Neural cell (in vitro differentiated cells): ENCODE measurements around the gene RCN2.
"Not testable (repeated sequence)": the region's sequence is repeated elsewhere in the genome, so short reads cannot be mapped to it uniquely, and the experiment has no call there.

ENCODE experiments used
- CTCF ChIP-seq: fragments of 450-650 bp; IDR thresholded peaks from 2 replicates; pipeline ENCODE4 v1.5.1; 2014; ENCODE audit warnings: antibody characterized with exemption, mild to moderate bottlenecking, moderate library complexity; ENCODE audit not compliant: poor library complexity, severe bottlenecking
- EP300 ChIP-seq: fragments of 450-650 bp; conservative IDR thresholded peaks from 2 replicates; pipeline ENCODE4 v1.6.1; 2014; ENCODE audit warnings: antibody characterized with exemption, mild to moderate bottlenecking, moderate library complexity; ENCODE audit not compliant: poor library complexity, severe bottlenecking
- EZH2 ChIP-seq: fragments of 200-600, 300-800 bp; shearing (Covaris generic), sonication (generic); IDR thresholded peaks from 2 replicates; pipeline ENCODE4 v1.6.1; 2014; ENCODE audit warnings: antibody characterized with exemption, low read length, borderline replicate concordance, mild to moderate bottlenecking; ENCODE audit not compliant: insufficient read depth, poor library complexity, severe bottlenecking
- MXI1 ChIP-seq: fragments of 450-650 bp; conservative IDR thresholded peaks from 2 replicates; pipeline ENCODE4 v1.6.1; 2014; ENCODE audit warnings: antibody characterized with exemption, mild to moderate bottlenecking; ENCODE audit not compliant: poor library complexity, severe bottlenecking
- POLR2AphosphoS5 ChIP-seq: IDR thresholded peaks from 2 replicates; pipeline ENCODE4 v1.6.1; 2012
- RAD21 ChIP-seq: fragments of 450-650 bp; conservative IDR thresholded peaks from 2 replicates; pipeline ENCODE4 v1.6.1; 2014; ENCODE audit warnings: antibody characterized with exemption, mild to moderate bottlenecking, moderate library complexity
- SMC3 ChIP-seq: fragments of 450-650 bp; conservative IDR thresholded peaks from 2 replicates; pipeline ENCODE4 v1.6.1; 2014; ENCODE audit warnings: antibody characterized with exemption, mild to moderate bottlenecking, moderate library complexity; ENCODE audit not compliant: poor library complexity
- TAF1 ChIP-seq: IDR thresholded peaks from 2 replicates; pipeline ENCODE4 v1.6.1; 2012; ENCODE audit warnings: low read depth
- TF ChIP-seq, protein P1 (sequence below): IDR thresholded peaks from 2 replicates; pipeline ENCODE4 v1.6.1; 2012; ENCODE audit warnings: borderline replicate concordance

- TF ChIP-seq CTCF, POLR2AphosphoS5, MXI1, EP300, EZH2, RAD21, SMC3, TAF1: not testable (repeated sequence)
- TF ChIP-seq, protein P1, sequence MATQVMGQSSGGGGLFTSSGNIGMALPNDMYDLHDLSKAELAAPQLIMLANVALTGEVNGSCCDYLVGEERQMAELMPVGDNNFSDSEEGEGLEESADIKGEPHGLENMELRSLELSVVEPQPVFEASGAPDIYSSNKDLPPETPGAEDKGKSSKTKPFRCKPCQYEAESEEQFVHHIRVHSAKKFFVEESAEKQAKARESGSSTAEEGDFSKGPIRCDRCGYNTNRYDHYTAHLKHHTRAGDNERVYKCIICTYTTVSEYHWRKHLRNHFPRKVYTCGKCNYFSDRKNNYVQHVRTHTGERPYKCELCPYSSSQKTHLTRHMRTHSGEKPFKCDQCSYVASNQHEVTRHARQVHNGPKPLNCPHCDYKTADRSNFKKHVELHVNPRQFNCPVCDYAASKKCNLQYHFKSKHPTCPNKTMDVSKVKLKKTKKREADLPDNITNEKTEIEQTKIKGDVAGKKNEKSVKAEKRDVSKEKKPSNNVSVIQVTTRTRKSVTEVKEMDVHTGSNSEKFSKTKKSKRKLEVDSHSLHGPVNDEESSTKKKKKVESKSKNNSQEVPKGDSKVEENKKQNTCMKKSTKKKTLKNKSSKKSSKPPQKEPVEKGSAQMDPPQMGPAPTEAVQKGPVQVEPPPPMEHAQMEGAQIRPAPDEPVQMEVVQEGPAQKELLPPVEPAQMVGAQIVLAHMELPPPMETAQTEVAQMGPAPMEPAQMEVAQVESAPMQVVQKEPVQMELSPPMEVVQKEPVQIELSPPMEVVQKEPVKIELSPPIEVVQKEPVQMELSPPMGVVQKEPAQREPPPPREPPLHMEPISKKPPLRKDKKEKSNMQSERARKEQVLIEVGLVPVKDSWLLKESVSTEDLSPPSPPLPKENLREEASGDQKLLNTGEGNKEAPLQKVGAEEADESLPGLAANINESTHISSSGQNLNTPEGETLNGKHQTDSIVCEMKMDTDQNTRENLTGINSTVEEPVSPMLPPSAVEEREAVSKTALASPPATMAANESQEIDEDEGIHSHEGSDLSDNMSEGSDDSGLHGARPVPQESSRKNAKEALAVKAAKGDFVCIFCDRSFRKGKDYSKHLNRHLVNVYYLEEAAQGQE, result not testable (repeated sequence)
These were observed 38.7 kb upstream of the RCN2 start for GRCh38 chr15:76892836-76893235.
